Neural cell (in vitro differentiated cells): ENCODE measurements around the gene PYGM. TPM values are rescaled to one million over a fixed set of nuclear protein-coding genes. Genes with fewer than 3 reads are reported as not detected.

Experiments
- H2AFZ ChIP-seq: fragments of 200-600, 300-800 bp; sonication (generic), shearing (Covaris generic); 2 replicates; pipeline ENCODE4 v1.6.0; 2014; ENCODE audit warnings: low read depth, mild to moderate bottlenecking, antibody characterized with exemption, low read length, moderate library complexity
- H3F3A ChIP-seq: fragments of 200-600 bp; shearing (Covaris generic); 2 replicates; pipeline ENCODE4 v1.6.1; 2016; ENCODE audit warnings: mild to moderate bottlenecking, moderate library complexity, mixed read lengths, antibody characterized with exemption, low read length; ENCODE audit not compliant: insufficient read depth, poor library complexity, severe bottlenecking
- H3K27ac ChIP-seq: fragments of 200-600, 300-800 bp; sonication (generic), shearing (Covaris generic); 2 replicates; pipeline ENCODE4 v1.5.1; 2014; ENCODE audit warnings: mild to moderate bottlenecking, low read length, moderate library complexity
- H3K27me3 ChIP-seq: fragments of 300-800, 200-600 bp; sonication (generic), shearing (Covaris generic); 2 replicates; pipeline ENCODE4 v1.6.0; 2014; ENCODE audit warnings: mild to moderate bottlenecking, low read depth, low read length, moderate library complexity; ENCODE audit not compliant: insufficient read depth
- H3K36me3 ChIP-seq: fragments of 300-800, 200-600 bp; sonication (generic), shearing (Covaris generic); 2 replicates; pipeline ENCODE4 v1.5.1; 2014; ENCODE audit warnings: mild to moderate bottlenecking, antibody characterized with exemption, low read length, moderate library complexity; ENCODE audit not compliant: insufficient read depth
- H3K4me2 ChIP-seq: fragments of 300-800, 200-600 bp; sonication (generic), shearing (Covaris generic); 2 replicates; pipeline ENCODE4 v1.6.0; 2014; ENCODE audit warnings: mild to moderate bottlenecking, low read length
- H3K4me3 ChIP-seq: fragments of 300-800, 200-600 bp; sonication (generic), shearing (Covaris generic); 2 replicates; pipeline ENCODE4 v1.5.1; 2014; ENCODE audit warnings: mild to moderate bottlenecking, low read length, moderate library complexity
- H3K79me2 ChIP-seq: fragments of 200-600 bp; shearing (Covaris generic); replicated peaks from 2 replicates; pipeline ENCODE4 v1.6.0; 2014; ENCODE audit warnings: mild to moderate bottlenecking, low read length, moderate library complexity; ENCODE audit not compliant: insufficient read depth
- H3K9ac ChIP-seq: fragments of 300-800, 200-600 bp; sonication (generic), shearing (Covaris generic); 2 replicates; pipeline ENCODE4 v1.6.1; 2016; ENCODE audit warnings: mild to moderate bottlenecking, low read length, mixed read lengths
- H3K9me2 ChIP-seq: fragments of 200-600 bp; shearing (Covaris generic); 2 replicates; pipeline ENCODE4 v1.6.1; 2016; ENCODE audit warnings: mild to moderate bottlenecking, low read length, mixed read lengths; ENCODE audit not compliant: insufficient read depth
- H3K9me3 ChIP-seq: fragments of 200-600, 300-800 bp; sonication (generic), shearing (Covaris generic); 2 replicates; pipeline ENCODE4 v1.6.1; 2016; ENCODE audit warnings: mild to moderate bottlenecking, mixed run types, low read length, moderate library complexity, mixed read lengths
- H4K20me1 ChIP-seq: fragments of 200-600 bp; shearing (Covaris generic); 2 replicates; pipeline ENCODE4 v1.6.1; 2016; ENCODE audit warnings: mild to moderate bottlenecking, mixed run types; ENCODE audit not compliant: insufficient read depth
- CTCF ChIP-seq: fragments of 450-650 bp; IDR thresholded peaks from 2 replicates; pipeline ENCODE4 v1.5.1; 2014; ENCODE audit warnings: antibody characterized with exemption, mild to moderate bottlenecking, moderate library complexity; ENCODE audit not compliant: poor library complexity, severe bottlenecking
- EP300 ChIP-seq: fragments of 450-650 bp; conservative IDR thresholded peaks from 2 replicates; pipeline ENCODE4 v1.6.1; 2014; ENCODE audit warnings: antibody characterized with exemption, mild to moderate bottlenecking, moderate library complexity; ENCODE audit not compliant: poor library complexity, severe bottlenecking
- EZH2 ChIP-seq: fragments of 200-600, 300-800 bp; shearing (Covaris generic), sonication (generic); IDR thresholded peaks from 2 replicates; pipeline ENCODE4 v1.6.1; 2014; ENCODE audit warnings: antibody characterized with exemption, low read length, borderline replicate concordance, mild to moderate bottlenecking; ENCODE audit not compliant: insufficient read depth, poor library complexity, severe bottlenecking
- MXI1 ChIP-seq: fragments of 450-650 bp; conservative IDR thresholded peaks from 2 replicates; pipeline ENCODE4 v1.6.1; 2014; ENCODE audit warnings: antibody characterized with exemption, mild to moderate bottlenecking; ENCODE audit not compliant: poor library complexity, severe bottlenecking
- POLR2AphosphoS5 ChIP-seq: IDR thresholded peaks from 2 replicates; pipeline ENCODE4 v1.6.1; 2012
- RAD21 ChIP-seq: fragments of 450-650 bp; conservative IDR thresholded peaks from 2 replicates; pipeline ENCODE4 v1.6.1; 2014; ENCODE audit warnings: antibody characterized with exemption, mild to moderate bottlenecking, moderate library complexity
- REST ChIP-seq: IDR thresholded peaks from 2 replicates; pipeline ENCODE4 v1.6.1; 2012; ENCODE audit warnings: borderline replicate concordance
- SMC3 ChIP-seq: fragments of 450-650 bp; conservative IDR thresholded peaks from 2 replicates; pipeline ENCODE4 v1.6.1; 2014; ENCODE audit warnings: antibody characterized with exemption, mild to moderate bottlenecking, moderate library complexity; ENCODE audit not compliant: poor library complexity
- TAF1 ChIP-seq: IDR thresholded peaks from 2 replicates; pipeline ENCODE4 v1.6.1; 2012; ENCODE audit warnings: low read depth
- polyA plus RNA-seq: library from polyadenylated mRNA; depleted of rRNA; stranded (reverse); fragments of >200 nt; gene quantifications from 2 replicates; pipeline ENCODE4 v1.2.3, GENCODE V29; 2014

PYGM gene
- polyA plus RNA-seq, 1 donor from 2014 or later: 0.43 TPM

- Histone ChIP-seq H2AFZ (no peak overlapping the region), H3K36me3 (no peaks in the 10 kb centered on the region), H3K9me3 (no peaks in the 10 kb centered on the region), H3K4me3 (no peak overlapping the region), H3F3A (no peaks in the 10 kb centered on the region), H3K79me2 (no peaks in the 10 kb centered on the region), H3K9me2 (no peaks in the 10 kb centered on the region), H3K27me3 (no peaks in the 10 kb centered on the region), H4K20me1 (no peaks in the 10 kb centered on the region), H3K27ac (no peak overlapping the region), H3K4me2 (no peak overlapping the region), H3K9ac (no peak overlapping the region)
- TF ChIP-seq POLR2AphosphoS5: no peak
- TF ChIP-seq REST: no peak
- no peak for TF ChIP-seq CTCF
- TF ChIP-seq MXI1: no peak
- TF ChIP-seq RAD21: no peak
- TF ChIP-seq TAF1: no peak
- TF ChIP-seq EZH2: no peak
- TF ChIP-seq EP300: no peak
- TF ChIP-seq SMC3: no peak
These were observed 30.9 kb downstream of the PYGM start for GRCh38 chr11:64728757-64729365.

DNA sequence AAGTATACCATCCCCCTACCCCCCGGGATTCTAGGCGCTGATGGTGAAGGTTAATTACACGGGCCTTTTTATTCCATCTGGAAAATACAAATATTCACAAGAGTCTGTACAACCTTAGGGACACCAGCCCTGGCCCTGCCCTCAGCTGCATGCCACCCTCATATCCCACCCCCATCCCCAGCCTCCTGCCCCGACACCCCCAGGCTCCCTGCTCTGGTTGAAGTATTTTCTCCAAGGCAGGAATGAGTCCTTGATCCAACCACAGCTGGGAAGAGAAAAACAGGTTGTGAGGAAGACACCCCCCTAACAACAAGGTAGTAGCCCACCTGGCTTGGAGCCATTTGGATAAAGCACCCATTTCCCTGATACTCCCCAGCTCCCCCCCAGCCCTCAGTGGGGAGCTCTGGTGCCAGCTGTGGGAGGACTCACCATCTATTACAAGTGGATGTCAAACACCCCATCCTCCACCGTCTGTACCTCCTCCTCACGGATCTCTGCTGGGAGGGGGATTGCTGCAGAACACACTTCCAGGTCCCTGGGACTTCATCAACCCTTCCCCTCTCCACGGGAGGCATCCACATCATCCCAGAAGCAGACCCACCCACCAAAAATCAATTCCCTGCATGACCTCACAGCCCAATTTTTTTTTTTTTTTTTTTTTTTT lies 32.8 kb downstream of the PYGM start:
- peaks cover 6% of the 10 kb centered on the region for H3K79me2 ChIP-seq
- TF ChIP-seq REST (no peak), MXI1 (no peak), EP300 (no peak), SMC3 (no peak), CTCF (no peak), TAF1 (no peak), RAD21 (no peak), POLR2AphosphoS5 (no peak), EZH2 (no peak)
- no peaks in the 10 kb centered on the region for H4K20me1 ChIP-seq
- H3K36me3 ChIP-seq: no peaks in the 10 kb centered on the region
- no peaks in the 10 kb centered on the region for H3K27me3 ChIP-seq
- no peak overlapping the region for H3K9ac ChIP-seq
- no peaks in the 10 kb centered on the region for H3K9me3 ChIP-seq
- no peak overlapping the region for H3K4me3 ChIP-seq
- no peak overlapping the region for H3K4me2 ChIP-seq
- H3F3A ChIP-seq: no peaks in the 10 kb centered on the region
- no peaks in the 10 kb centered on the region for H3K9me2 ChIP-seq
- no peak overlapping the region for H2AFZ ChIP-seq
- H3K27ac ChIP-seq: no peak overlapping the region
